Dendritic cell treated with granulocyte-macrophage colony-stimulating factor and Interleukin-4, amounts not matched to agents 40 ng/mL and 50 ng/mL, for 4 days (primary cell): ENCODE data around the gene ZNF264.

Source experiments
- H3K27ac Mint-ChIP-seq: one replicate; pipeline ENCODE4 v1.8.0; 2022; ENCODE audit warnings: mild to moderate bottlenecking, mixed read lengths
- H3K27me3 Mint-ChIP-seq: one replicate; pipeline ENCODE4 v1.8.0; 2022; ENCODE audit warnings: mild to moderate bottlenecking, mixed read lengths
- H3K36me3 Mint-ChIP-seq: one replicate; pipeline ENCODE4 v1.8.0; 2022; ENCODE audit warnings: low read depth, mixed read lengths
- H3K4me1 Mint-ChIP-seq: one replicate; pipeline ENCODE4 v1.8.0; 2022; ENCODE audit warnings: low read depth, mixed read lengths
- H3K4me3 Mint-ChIP-seq: one replicate; pipeline ENCODE4 v1.8.0; 2022; ENCODE audit warnings: mild to moderate bottlenecking, moderate library complexity, mixed read lengths
- H3K9me3 Mint-ChIP-seq: one replicate; pipeline ENCODE4 v1.8.0; 2022; ENCODE audit warnings: mixed read lengths
- intact Hi-C: fragments of 100-400 bp; cut with micrococcal nuclease; formaldehyde crosslinking; loops from one replicate; pipeline ENCODE4 v1.15.0; 2022

ZNF264 gene

GRCh38 chr19:57263244-57263741, 72.0 kb downstream of the ZNF264 start:
- intact Hi-C loops: no loop called here
- no peaks in the 10 kb centered on the region for H3K27me3 Mint-ChIP-seq
- no peak overlapping the region for H3K27ac Mint-ChIP-seq
- peaks cover 9% of the 10 kb centered on the region for H3K4me1 Mint-ChIP-seq
- no peaks in the 10 kb centered on the region for H3K9me3 Mint-ChIP-seq
- H3K4me3 Mint-ChIP-seq: no peak overlapping the region
- H3K36me3 Mint-ChIP-seq: peaks cover 36% of the 10 kb centered on the region

- H3K27me3 Mint-ChIP-seq: no peaks in the 10 kb centered on the region
- no peaks in the 10 kb centered on the region for H3K9me3 Mint-ChIP-seq
- intact Hi-C loops: no loop called here
- no peak overlapping the region for H3K27ac Mint-ChIP-seq
- H3K36me3 Mint-ChIP-seq: peaks cover 11% of the 10 kb centered on the region
- H3K4me3 Mint-ChIP-seq: no peak overlapping the region
- peaks cover 9% of the 10 kb centered on the region for H3K4me1 Mint-ChIP-seq
Observed at GRCh38 chr19:57267291-57267690, 76.0 kb downstream of the ZNF264 start.

DNA sequence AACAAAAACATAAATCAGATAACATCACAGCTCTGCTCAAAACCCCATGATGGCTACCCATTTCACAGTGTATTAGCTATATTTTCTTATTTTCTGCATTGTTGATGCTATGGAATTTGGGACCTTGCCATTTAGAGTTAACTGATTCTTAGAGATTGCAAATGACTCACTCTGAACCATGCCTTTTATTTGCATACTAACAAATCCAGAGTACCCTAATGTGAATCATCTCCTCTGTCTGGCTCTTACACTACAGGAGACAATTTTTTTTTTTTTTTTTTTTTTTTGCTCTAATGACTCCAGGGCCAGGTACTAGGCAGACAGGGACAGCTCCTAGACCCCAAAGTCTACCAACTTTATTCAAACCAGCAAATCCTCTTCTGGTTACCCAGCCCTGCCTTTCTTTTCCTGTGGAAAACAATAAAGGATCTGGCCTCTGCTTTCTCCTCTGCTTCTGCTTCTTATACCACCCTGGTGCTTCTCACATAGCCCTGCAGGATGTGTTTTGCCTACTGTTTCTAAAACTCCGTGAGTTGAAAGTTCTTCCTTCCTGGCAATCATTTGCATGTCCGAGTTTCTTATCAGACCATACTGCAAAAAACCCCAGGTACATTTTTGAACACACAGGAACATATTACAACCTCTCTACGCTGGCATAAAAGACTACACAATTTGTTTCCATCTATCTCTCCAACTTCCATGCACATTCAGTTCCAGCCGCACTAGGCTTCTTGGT, 78.4 kb downstream of the ZNF264 start:
- no peaks in the 10 kb centered on the region for H3K9me3 Mint-ChIP-seq
- H3K4me1 Mint-ChIP-seq: peaks cover 8% of the 10 kb centered on the region
- no peak overlapping the region for H3K4me3 Mint-ChIP-seq
- H3K36me3 Mint-ChIP-seq: peaks cover 21% of the 10 kb centered on the region
- intact Hi-C loops: no loop called here
- H3K27me3 Mint-ChIP-seq: no peaks in the 10 kb centered on the region
- H3K27ac Mint-ChIP-seq: no peak overlapping the region

- H3K36me3 Mint-ChIP-seq: peaks cover 26% of the 10 kb centered on the region
- H3K4me1 Mint-ChIP-seq: no peaks in the 10 kb centered on the region
- no peaks in the 10 kb centered on the region for H3K27me3 Mint-ChIP-seq
Observed at GRCh38 chr19:57271280-57271679, 80.0 kb downstream of the ZNF264 start.

More at GRCh38 chr19:57271280-57271679, 80.0 kb downstream of the ZNF264 start:
- Mint-ChIP-seq H3K27ac (no peak overlapping the region), H3K4me3 (no peak overlapping the region), H3K9me3 (no peaks in the 10 kb centered on the region)
- intact Hi-C loops: no loop called here
